Dendritic cell treated with granulocyte-macrophage colony-stimulating factor and Interleukin-4, amounts not matched to agents 40 ng/mL and 50 ng/mL, for 4 days (primary cell): ENCODE data around the gene ARF3.
A peak's percentile ranks its signal among the peaks of the same experiment; 100 is the strongest.

ENCODE experiments used
- H3K27ac Mint-ChIP-seq: one replicate; pipeline ENCODE4 v1.8.0; 2022; ENCODE audit warnings: mild to moderate bottlenecking, mixed read lengths
- H3K27me3 Mint-ChIP-seq: one replicate; pipeline ENCODE4 v1.8.0; 2022; ENCODE audit warnings: mild to moderate bottlenecking, mixed read lengths
- H3K36me3 Mint-ChIP-seq: one replicate; pipeline ENCODE4 v1.8.0; 2022; ENCODE audit warnings: low read depth, mixed read lengths
- H3K4me1 Mint-ChIP-seq: one replicate; pipeline ENCODE4 v1.8.0; 2022; ENCODE audit warnings: low read depth, mixed read lengths
- H3K4me3 Mint-ChIP-seq: one replicate; pipeline ENCODE4 v1.8.0; 2022; ENCODE audit warnings: mild to moderate bottlenecking, moderate library complexity, mixed read lengths
- H3K9me3 Mint-ChIP-seq: one replicate; pipeline ENCODE4 v1.8.0; 2022; ENCODE audit warnings: mixed read lengths
- intact Hi-C: fragments of 100-400 bp; cut with micrococcal nuclease; formaldehyde crosslinking; loops from one replicate; pipeline ENCODE4 v1.15.0; 2022

Gene ARF3

GRCh38 chr12:48938805-48939204, 18.5 kb downstream of the ARF3 start:
- peaks cover 100% of the 10 kb centered on the region for H3K36me3 Mint-ChIP-seq
- H3K9me3 Mint-ChIP-seq = no peaks in the 10 kb centered on the region
- H3K27me3 Mint-ChIP-seq = no peaks in the 10 kb centered on the region
- peaks cover 73% of the 10 kb centered on the region for H3K4me1 Mint-ChIP-seq
- no peak overlapping the region for H3K4me3 Mint-ChIP-seq
- H3K27ac Mint-ChIP-seq = peak overlapping the region; percentile 46
- intact Hi-C loops = loop anchor here (5.0 kb wide), 1 partner anchor 43 kb away; no protein-coding TSS in a partner anchor

GRCh38 chr12:48937170-48937569, 20.1 kb downstream of the ARF3 start:
- Mint-ChIP-seq H3K4me1 (peaks cover 68% of the 10 kb centered on the region), H3K27ac (no peak overlapping the region), H3K4me3 (no peak overlapping the region), H3K9me3 (no peaks in the 10 kb centered on the region), H3K27me3 (no peaks in the 10 kb centered on the region), H3K36me3 (peaks cover 100% of the 10 kb centered on the region)
- intact Hi-C loops = loop anchor here (5.0 kb wide), 1 partner anchor 45 kb away; no protein-coding TSS in a partner anchor

DNA sequence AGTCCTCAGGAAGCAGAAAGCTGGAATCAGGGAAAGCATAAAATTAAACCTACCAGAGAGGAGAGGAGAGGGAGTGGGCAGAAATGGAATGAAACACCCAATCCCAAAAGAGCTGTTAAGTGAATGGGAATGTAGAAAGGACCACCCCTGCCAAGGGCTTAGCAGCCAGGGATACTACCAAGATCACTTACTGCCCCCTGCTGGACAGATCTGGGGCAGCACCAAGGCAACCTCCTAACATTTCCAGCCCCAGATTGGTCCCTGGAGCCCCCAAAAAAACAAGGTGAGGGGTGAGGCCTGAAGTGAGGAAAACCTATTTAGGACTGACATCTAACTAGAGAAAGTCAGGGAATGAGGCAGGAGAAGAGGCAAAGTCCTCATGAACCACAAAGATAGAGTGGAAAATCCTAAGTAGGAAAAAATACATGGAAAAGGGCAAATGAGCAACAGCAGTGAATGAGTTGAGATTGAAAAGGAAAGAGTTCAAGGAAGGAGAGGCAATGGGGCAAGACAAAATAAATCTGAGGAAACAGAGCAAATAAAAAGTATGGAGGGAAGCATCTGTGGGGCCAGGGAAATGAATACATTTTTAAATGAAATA, 20.8 kb downstream of the ARF3 start:
- no peak overlapping the region for H3K4me3 Mint-ChIP-seq
- H3K9me3 Mint-ChIP-seq = no peaks in the 10 kb centered on the region
- intact Hi-C loops = loop anchor here (1.0 to 5.0 kb wide), 3 partner anchors 46 to 83 kb away; no protein-coding TSS in a partner anchor
- no peak overlapping the region for H3K27ac Mint-ChIP-seq
- H3K36me3 Mint-ChIP-seq = peaks cover 95% of the 10 kb centered on the region
- H3K27me3 Mint-ChIP-seq = no peaks in the 10 kb centered on the region
- H3K4me1 Mint-ChIP-seq = peaks cover 61% of the 10 kb centered on the region

DNA sequence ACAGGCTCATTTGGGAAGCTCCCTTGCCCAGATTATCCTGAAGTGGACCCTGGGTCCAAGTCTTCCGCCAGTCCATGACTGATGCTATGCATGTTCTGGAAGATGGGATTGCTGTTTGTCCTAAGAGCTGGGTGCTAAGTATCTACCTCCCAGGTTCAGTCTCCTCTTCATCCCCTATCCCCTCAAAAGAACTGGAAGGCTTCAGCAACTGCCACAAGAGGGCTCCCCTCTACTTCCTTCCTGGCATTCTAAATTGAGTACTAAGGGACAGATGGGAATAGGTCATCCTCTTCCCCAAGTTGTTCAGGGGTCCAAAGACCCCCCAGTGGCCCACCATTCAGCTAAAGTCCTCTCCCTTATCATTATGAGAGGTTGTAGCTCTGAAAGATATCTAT, 23.0 kb downstream of the ARF3 start:
- no peaks in the 10 kb centered on the region for H3K27me3 Mint-ChIP-seq
- H3K4me1 Mint-ChIP-seq = peaks cover 39% of the 10 kb centered on the region
- H3K9me3 Mint-ChIP-seq = no peaks in the 10 kb centered on the region
- intact Hi-C loops = no loop called here
- H3K4me3 Mint-ChIP-seq = no peak overlapping the region
- H3K27ac Mint-ChIP-seq = no peak overlapping the region
- peaks cover 95% of the 10 kb centered on the region for H3K36me3 Mint-ChIP-seq

DNA sequence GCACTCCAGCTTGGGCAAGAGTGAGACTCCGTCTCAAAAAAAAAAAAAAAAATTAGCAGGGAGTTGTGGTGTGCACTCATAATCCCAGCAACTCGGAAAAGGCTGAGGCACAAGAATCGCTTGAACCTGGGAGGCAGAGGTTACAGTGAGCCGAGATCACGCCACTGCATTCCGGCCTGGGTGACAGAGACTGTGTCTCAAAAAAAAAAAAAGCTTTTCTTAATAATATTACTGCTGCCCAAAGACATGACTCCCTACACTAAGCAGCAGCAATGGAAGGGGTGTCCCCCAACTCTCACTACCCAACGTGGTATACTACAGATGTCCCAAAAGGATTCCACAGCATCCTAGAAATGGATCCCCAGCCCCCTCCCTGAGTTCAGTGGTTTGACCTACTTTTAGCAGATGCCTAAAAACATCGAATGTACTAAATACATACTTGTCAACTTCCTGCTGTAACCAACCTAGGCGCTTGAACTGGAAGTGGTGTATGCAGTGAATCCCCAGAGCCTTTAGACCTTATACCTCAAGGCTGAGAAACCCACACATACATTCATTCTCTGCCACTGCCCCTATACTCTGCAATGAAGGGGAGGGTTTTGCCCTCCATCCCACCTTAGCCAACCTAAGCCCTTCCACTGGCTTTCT, 23.5 kb downstream of the ARF3 start:
- Mint-ChIP-seq H3K36me3 (peaks cover 95% of the 10 kb centered on the region), H3K4me1 (peaks cover 34% of the 10 kb centered on the region), H3K27me3 (no peaks in the 10 kb centered on the region), H3K27ac (no peak overlapping the region), H3K4me3 (no peak overlapping the region), H3K9me3 (no peaks in the 10 kb centered on the region)
- intact Hi-C loops = no loop called here

- Mint-ChIP-seq H3K9me3 (no peaks in the 10 kb centered on the region), H3K27ac (no peak overlapping the region), H3K27me3 (no peaks in the 10 kb centered on the region)
Measured at GRCh38 chr12:48932878-48933277, 24.4 kb downstream of the ARF3 start.

DNA sequence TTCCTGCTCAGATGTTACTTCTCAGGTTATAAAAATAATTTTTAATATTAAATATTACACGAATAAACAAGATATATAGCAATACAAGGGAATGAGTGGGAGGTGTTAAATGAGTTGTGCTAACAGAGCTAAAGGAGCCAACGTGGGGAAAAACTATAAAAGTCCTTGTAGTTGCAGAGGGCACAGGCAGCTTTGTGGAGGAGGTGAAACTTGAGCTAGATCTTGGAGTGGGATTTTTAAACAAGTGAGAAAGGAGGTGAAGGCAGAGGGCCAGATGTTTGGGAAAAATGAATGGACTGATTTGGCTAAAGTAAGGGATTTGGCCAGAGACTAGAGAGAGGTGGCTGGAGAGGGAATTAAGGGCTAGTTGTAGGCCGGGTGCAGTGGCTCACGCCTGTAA, 26.8 kb downstream of the ARF3 start:
- H3K27ac Mint-ChIP-seq = no peak overlapping the region
- no peak overlapping the region for H3K4me3 Mint-ChIP-seq
- H3K4me1 Mint-ChIP-seq = peaks cover 13% of the 10 kb centered on the region
- peaks cover 84% of the 10 kb centered on the region for H3K36me3 Mint-ChIP-seq
- no peaks in the 10 kb centered on the region for H3K9me3 Mint-ChIP-seq
- intact Hi-C loops = no loop called here
- H3K27me3 Mint-ChIP-seq = no peaks in the 10 kb centered on the region

More at GRCh38 chr12:48932878-48933277, 24.4 kb downstream of the ARF3 start:
- Mint-ChIP-seq H3K36me3 (peaks cover 95% of the 10 kb centered on the region), H3K4me1 (peaks cover 28% of the 10 kb centered on the region), H3K4me3 (no peak overlapping the region)
- intact Hi-C loops = no loop called here

DNA sequence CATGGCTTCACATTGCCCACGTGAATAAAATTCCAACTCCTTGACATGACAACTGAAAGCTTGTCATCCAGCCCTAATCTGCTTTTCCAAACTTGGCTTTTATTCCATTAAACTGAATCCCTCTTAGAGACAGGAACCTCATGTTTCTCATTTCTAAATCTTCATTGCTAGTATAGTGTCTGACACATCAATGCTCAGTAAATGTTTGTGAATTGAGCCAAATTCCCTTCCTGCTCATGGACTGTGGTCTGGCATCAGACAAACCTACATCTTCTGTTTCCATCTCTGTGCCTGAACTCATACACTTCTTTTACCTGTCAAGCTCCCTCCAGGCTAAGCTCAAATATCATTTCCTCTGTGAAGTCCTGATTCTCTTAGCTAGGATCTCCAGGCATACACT, 27.7 kb downstream of the ARF3 start:
- H3K9me3 Mint-ChIP-seq = no peaks in the 10 kb centered on the region
- intact Hi-C loops = no loop called here
- peaks cover 75% of the 10 kb centered on the region for H3K36me3 Mint-ChIP-seq
- peaks cover 18% of the 10 kb centered on the region for H3K4me1 Mint-ChIP-seq
- no peak overlapping the region for H3K4me3 Mint-ChIP-seq
- H3K27ac Mint-ChIP-seq = no peak overlapping the region
- H3K27me3 Mint-ChIP-seq = no peaks in the 10 kb centered on the region

DNA sequence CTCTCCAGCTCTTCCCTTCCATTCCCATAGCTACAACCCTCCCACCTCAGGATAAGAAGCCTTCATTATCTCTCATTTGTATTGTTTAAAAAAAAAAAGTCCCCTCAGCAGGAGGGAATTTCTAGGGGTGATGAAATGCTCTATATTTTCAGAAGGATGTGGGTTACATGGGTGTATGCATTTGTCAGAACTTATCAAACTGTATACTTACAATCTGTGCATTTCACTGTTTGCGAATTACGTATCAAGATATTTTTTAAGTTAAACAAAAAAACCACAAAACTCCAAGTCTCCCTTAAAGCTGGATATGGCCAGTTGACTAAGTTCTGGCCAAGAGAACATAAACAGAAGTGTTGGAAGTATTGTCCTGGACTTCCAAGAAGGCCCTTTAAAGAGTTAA, 30.0 kb downstream of the ARF3 start:
- Mint-ChIP-seq H3K9me3 (no peaks in the 10 kb centered on the region), H3K4me3 (no peak overlapping the region), H3K36me3 (peaks cover 75% of the 10 kb centered on the region), H3K27me3 (no peaks in the 10 kb centered on the region), H3K4me1 (peaks cover 9% of the 10 kb centered on the region), H3K27ac (no peak overlapping the region)
- intact Hi-C loops = no loop called here

- intact Hi-C loops = no loop called here
- peaks cover 9% of the 10 kb centered on the region for H3K4me1 Mint-ChIP-seq
Measured at GRCh38 chr12:48925304-48926011, 31.8 kb downstream of the ARF3 start, which contains the start of gene FKBP11. FKBP11 (minus strand) TSS chr12:48925492; CDS start chr12:48925428, 64 bp downstream.

DNA sequence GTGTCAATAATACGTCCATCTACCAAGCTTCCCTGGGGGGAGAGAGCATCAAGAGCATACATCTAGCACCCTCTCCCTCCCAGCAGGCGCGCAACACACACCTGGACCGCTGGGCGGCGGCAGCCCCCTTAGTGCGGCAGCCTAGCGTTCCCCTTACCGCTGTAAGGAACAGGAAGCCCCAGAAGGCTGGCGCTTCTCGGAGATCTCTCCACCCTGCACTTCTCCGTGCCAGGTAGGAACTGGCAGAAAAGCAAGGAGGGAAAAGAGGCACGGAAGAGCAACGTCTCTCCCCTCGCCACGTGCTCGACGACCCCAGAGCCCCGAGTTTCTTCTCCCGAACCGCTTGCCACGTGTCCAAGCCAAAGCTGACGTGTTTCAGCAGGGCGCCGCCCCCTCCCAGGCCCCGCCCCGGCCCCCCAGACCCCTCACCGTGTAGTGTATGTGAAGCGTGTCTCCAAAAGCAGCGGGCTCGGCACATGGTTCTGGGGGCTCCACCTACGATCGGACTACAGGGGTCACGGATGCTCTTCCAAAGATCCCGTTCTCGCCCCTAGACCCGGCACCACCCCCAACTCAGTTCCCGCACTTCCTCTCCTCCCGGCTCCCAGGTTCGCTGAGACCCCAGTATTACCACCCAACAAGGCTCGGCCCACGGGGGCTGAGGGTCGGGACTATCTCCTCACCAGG, 32.5 kb downstream of the ARF3 start:
- Mint-ChIP-seq H3K36me3 (peaks cover 67% of the 10 kb centered on the region), H3K9me3 (no peaks in the 10 kb centered on the region), H3K27me3 (no peaks in the 10 kb centered on the region), H3K4me3 (peak overlapping the region; percentile 87), H3K4me1 (peaks cover 9% of the 10 kb centered on the region), H3K27ac (peak overlapping the region; percentile 61)
- intact Hi-C loops = no loop called here

More at GRCh38 chr12:48925304-48926011, 31.8 kb downstream of the ARF3 start, which contains the start of gene FKBP11:
- H3K27ac Mint-ChIP-seq = peak within 1 kb of the TSS; percentile 61
- peaks cover 74% of the 10 kb centered on the region for H3K36me3 Mint-ChIP-seq
- H3K27me3 Mint-ChIP-seq = no peaks in the 10 kb centered on the region
- H3K9me3 Mint-ChIP-seq = no peaks in the 10 kb centered on the region
- H3K4me3 Mint-ChIP-seq = peak within 1 kb of the TSS; percentile 87

DNA sequence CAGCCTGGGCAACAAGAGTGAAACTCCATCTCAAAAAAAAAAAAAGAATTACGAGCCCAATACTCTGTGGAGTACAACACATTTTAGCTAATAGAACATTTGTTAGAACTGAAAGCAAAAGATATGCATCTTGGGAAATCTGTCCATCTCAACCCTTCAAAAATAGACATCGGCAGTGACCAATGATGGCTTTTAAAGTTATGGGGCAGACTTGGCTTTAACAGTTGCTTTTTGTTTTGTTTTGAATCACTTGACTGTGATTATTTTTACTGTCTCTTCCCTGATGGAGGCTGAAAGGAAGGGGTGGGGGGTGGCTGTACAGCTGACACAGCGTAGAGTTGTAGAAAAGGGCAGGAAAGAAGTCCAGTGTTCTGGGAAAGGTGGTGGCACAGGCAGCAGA, 34.2 kb downstream of the ARF3 start:
- intact Hi-C loops = no loop called here
- Mint-ChIP-seq H3K4me3 (no peak overlapping the region), H3K9me3 (no peaks in the 10 kb centered on the region), H3K27ac (no peak overlapping the region), H3K27me3 (no peaks in the 10 kb centered on the region), H3K4me1 (peaks cover 15% of the 10 kb centered on the region), H3K36me3 (peaks cover 51% of the 10 kb centered on the region)

DNA sequence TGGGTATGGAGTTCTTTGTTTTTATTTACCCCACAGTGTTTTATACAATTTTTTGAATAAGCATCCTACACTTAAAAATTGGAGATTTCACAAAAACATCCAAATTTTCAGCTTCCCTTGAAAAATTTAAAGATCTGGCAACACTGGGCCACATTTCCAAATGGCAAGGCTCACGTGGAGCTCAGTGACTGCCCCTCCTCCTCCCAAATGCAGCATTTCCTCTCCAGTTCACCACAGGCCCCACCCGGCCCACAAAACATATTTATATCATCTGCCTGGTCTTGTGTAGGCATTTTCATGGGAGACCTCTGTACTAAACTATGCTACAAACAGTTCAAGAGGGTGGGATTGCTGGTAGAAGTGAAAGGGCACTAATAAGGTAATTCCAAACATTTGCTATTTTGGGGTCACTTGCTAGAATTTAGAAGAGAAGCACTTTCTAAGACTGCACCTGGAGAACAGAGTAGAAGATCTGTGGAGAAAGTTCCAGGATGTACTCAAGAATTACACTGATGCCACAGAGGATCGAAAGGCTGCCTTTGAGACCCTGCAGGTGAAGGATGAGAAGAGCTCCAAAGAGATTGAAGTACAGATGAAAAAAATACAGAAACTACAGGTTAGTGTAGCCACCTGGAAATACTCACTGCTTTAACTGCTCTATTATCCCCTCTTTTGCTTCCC, 39.3 kb downstream of the ARF3 start:
- Mint-ChIP-seq H3K4me3 (no peak overlapping the region), H3K27me3 (no peaks in the 10 kb centered on the region), H3K36me3 (peaks cover 26% of the 10 kb centered on the region), H3K4me1 (peaks cover 10% of the 10 kb centered on the region), H3K27ac (no peak overlapping the region), H3K9me3 (no peaks in the 10 kb centered on the region)
- intact Hi-C loops = no loop called here
